A549 treated with ZK216348 at 1 μM for 4 hours (cell line): ENCODE results near the gene PSMD14. TPM values are rescaled to one million over a fixed set of nuclear protein-coding genes. Genes with fewer than 3 reads are reported as not detected.

Experiments used
- total RNA-seq: library from RNA; stranded (reverse); fragments of 200-300 nt; extraction: Qiagen RNA extraction; gene quantifications from 5 replicates; pipeline ENCODE4 v1.2.3, GENCODE V29; 2022; ENCODE audit warnings: low read depth

The PSMD14 gene
- total RNA-seq: 97.0 to 126 TPM (median 100 TPM) in 5 replicates

DNA sequence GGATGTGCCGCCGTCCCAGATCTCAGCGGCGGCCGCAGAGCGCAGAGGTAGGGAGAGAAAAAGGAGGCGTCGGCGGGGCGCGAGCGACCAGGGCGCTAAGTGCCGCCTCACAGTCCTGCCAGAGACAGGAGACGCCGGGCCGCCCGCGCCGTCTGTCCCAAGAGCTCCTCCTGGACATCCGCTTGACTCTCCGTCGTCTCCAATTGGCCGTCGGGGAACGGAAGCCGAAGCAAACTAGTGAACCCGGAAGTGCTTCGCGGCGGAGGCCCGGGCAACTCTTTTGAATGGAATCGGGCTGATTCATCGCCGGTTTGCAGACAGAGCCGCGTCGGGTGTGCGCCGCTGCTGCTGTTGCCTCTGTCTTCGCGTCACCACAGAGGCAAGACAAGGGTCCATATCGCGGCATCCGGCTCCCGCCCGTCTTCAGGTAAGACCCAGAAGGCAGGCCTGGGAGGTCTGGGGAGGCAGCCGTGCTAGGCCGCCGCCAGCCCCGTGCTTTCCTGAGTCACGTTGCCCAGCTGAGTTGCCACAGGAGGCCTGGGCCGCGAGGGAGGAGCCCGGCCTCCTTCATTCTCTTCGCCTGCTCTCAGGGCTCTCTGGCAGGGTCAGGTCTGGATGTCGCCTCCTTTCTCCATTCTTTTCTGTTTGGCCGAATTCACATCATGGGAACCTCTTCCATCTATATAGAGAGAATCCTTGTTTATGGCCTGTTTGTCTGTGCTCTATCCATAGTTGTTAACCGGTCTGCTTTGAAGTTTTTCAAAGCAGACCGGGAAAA lies at the start of gene PSMD14:
Gene PSMD14, plus strand, starts transcription at position 248 of the 778 bp plus-strand sequence. CDS start 10,401 bp downstream, outside the sequence.

DNA sequence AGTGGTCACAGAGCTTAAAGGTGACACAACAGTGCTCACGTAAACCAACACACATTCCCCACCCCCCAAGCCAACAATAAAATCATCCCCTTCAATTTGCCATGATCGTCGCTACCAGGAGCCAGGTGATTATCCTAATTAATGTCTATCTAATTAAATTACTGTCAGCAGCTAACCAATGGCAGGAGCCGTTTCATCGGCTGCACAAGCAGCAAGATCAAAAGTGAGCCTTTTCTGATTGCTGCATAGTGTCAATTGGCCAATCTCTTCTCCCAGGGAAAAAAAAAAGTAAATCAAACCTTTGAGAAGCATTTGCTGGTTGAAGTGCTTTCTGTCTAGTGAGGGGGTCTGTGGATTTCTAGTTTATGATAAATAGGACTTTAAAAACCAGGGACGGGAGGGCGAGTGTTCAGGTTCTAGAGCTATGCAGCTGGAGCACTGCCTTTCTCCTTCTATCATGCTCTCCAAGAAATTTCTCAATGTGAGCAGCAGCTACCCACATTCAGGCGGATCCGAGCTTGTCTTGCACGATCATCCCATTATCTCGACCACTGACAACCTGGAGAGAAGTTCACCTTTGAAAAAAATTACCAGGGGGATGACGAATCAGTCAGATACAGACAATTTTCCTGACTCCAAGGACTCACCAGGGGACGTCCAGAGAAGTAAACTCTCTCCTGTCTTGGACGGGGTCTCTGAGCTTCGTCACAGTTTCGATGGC lies 107.9 kb downstream of the PSMD14 start, which contains the start of gene TBR1:
Gene TBR1, plus strand, starts transcription at position 311 of the 721 bp plus-strand sequence. Its CDS starts 114 bp downstream, at position 425.

Other genes starting within 250 kb of the PSMD14 start
- gene TANK, start 148.0 kb upstream of the PSMD14 start, total RNA-seq: 26.6 to 60.0 TPM (median 32.5 TPM) in 5 replicates
- gene TBR1, start 107.9 kb downstream of the PSMD14 start, total RNA-seq: not detected in 5 replicates